Inflammatory macrophage treated with lipopolysaccharide for 4 hours (primary cell): ENCODE data around the gene DNAAF2.

Source experiments
- DNase-seq: peaks from one replicate; pipeline ENCODE4 v3.0.0-alpha.2; 2020

The DNAAF2 gene

DNA sequence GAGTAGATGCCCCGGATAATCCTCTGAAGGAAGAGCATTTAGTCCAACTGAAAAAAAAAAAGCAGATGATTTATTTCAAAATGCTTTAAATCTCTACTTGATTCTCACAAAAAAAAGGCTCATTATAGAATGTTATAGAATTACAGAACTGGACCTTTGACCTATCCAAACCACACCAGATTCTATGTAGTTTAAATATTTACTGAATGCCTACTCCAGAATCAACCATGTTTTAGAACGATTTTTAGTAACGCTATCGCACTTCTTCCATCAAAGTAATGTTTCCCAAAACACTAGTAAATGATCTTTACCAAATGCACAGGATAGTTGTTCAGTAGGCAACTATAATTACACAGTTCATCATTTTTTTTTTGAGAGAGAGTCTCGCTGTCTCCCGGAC, 51.4 kb downstream of the DNAAF2 start:
- DNase-seq: no peak

DNA sequence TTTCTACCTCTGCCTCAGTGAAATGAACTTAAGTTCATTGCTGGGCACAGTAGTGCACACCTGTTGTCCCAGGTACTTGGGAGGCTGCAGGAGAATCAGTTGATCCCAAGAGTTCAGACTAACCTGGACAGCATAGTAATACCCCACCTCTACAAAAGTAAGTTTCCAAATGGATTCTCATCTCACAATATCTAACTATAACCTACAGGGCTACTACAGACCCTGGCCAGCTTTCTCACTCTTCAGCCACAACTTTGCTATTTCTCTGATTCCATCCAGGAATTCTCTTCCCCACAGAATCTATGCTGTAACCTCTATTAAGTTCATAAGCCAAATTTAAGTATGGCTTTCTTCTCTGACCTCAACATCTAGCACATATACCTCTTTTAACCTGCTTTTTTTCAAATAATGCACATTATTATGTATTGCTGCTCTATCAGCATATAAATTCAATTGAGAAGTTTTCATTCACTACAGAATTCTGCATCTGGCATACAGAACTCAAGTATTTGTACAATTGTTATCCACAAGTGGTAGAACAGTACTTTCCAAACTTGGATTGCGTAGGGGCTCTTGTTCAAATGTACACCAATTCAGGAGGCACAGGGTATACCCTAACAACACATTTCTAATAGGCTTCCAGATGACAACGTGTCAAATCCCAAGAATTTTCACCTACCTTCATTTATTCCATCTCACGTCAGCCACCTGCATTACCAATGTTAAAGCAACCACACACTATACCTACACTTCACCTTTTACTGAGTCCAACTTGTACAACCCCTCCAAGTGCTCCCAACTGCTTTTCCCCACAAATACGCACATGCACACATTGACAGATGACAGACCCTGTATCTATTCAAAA, 52.7 kb downstream of the DNAAF2 start:
- no peak for DNase-seq

DNA sequence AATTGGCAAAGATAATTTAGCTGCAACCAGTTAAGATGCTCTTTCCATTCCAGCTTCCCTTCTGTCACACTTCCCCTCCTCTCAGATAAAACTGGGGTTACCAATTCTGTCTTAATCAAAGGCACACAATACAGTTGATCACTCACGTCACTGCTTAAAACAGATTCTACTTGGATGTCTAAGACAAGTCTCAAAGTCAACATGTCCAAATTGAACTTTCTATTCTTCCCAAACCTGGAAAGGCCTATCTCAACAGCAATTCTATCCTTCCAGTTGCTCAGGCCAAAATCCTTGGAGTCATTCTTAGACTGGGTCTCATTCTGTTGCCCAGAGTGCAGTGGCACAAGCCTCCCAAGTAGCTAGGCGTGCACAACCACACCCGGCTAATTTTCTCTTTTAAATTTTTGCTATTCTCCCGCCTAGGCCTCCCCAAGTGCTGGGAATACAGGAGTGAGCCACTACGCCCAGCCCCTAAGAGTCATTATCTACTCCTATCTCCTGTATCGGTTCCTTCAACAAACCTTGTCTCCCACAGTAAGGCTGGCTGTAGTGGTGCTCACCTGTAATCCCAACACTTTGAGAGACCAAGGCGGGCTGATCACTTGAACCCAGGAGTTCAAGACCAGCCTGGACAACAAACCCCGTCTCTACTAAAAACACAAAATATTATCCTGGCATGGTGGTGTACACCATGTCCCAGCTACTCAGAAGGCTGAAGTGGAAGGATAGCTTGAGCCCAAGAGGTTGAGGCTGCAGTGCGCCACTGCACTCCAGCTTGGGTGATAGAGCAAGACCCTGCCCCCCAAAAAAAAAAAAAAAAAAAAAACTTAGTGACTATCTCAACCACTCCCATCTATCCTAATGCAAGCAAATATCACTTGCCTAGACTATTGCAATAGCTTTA, 53.6 kb downstream of the DNAAF2 start:
- DNase-seq: no peak

DNA sequence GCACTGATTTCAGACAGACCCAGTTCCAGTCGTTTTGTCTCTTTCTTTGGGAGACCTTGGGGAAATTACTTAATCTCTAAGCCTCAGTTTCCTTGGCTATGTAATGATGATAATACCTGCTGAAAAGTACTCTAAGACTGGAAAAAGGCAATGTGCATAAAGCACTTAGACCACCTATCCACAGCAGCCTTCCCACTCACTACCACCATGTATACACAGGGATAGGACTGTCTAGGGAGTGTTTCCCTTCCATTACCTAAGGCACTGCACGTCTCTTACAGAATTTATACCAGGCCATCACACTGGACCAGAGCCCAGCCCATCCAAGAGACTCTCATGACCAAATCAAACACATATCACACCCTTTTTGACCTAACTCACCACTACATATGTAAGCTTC, 55.2 kb downstream of the DNAAF2 start:
- no peak for DNase-seq

DNA sequence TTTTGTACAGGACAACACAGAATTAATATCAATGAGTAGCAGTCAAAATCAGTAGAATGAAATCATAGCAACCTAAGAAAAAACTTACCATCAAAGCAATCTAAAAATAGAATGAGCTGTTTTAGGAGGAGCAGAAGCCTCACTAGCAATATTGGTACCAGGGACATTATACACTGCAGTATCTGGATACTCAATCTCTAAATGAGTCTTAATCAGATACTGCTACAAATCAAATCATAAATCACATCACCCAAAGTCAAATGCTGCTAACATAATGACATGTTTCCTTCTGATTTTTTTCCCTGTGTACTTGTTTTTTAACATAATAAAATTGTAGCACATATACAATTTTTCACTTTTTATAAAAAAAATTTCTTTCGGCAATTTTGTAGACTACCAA, 56.9 kb downstream of the DNAAF2 start:
- DNase-seq: no peak
